Trophoblast cell (in vitro differentiated cells and primary cell): ENCODE results near the gene RICTOR.

Source experiments
- DNase-seq, 2 donors: peaks; one replicate each; pipeline ENCODE4 v3.0.0-alpha.2; 2016
- H2AFZ ChIP-seq: 2 replicates; pipeline ENCODE4 v1.6.1; 2013; ENCODE audit warnings: low read length, moderate library complexity, mild to moderate bottlenecking; ENCODE audit not compliant: insufficient read depth, poor library complexity
- H2AK5ac ChIP-seq: 2 replicates; pipeline ENCODE4 v1.6.1; 2013; ENCODE audit warnings: mild to moderate bottlenecking, low read length
- H2BK120ac ChIP-seq: 2 replicates; pipeline ENCODE4 v1.6.1; 2013; ENCODE audit warnings: low read length, mild to moderate bottlenecking, moderate library complexity; ENCODE audit not compliant: insufficient read depth, poor library complexity
- H2BK12ac ChIP-seq: 2 replicates; pipeline ENCODE4 v1.6.1; 2013; ENCODE audit warnings: mild to moderate bottlenecking, low read length, moderate library complexity
- H2BK5ac ChIP-seq: 2 replicates; pipeline ENCODE4 v1.6.1; 2013; ENCODE audit warnings: low read length, low read depth, moderate library complexity, mild to moderate bottlenecking; ENCODE audit not compliant: poor library complexity
- H3K14ac ChIP-seq: 2 replicates; pipeline ENCODE4 v1.6.1; 2013; ENCODE audit warnings: mild to moderate bottlenecking, low read length
- H3K18ac ChIP-seq: 2 replicates; pipeline ENCODE4 v1.6.1; 2013; ENCODE audit warnings: mild to moderate bottlenecking, low read length
- H3K23ac ChIP-seq: 2 replicates; pipeline ENCODE4 v1.6.1; 2013; ENCODE audit warnings: low read length
- H3K27ac ChIP-seq: 2 replicates; pipeline ENCODE4 v1.5.1; 2013; ENCODE audit warnings: low read depth, mild to moderate bottlenecking, inconsistent platforms, low read length, moderate library complexity
- H3K27me3 ChIP-seq: 2 replicates; pipeline ENCODE4 v1.6.1; 2013; ENCODE audit warnings: inconsistent platforms, mild to moderate bottlenecking, low read length, moderate library complexity; ENCODE audit not compliant: insufficient read depth
- H3K36me3 ChIP-seq, 2 experiments: 1 replicate in 1 of 2; 2 replicates in 1 of 2; pipeline ENCODE4 v1.6.1; 2013; ENCODE audit warnings: low read length in 2 of 2, mild to moderate bottlenecking in 2 of 2, moderate library complexity in 1 of 2; ENCODE audit not compliant: insufficient read depth in 2 of 2, control insufficient read depth in 1 of 2
- H3K4ac ChIP-seq: 2 replicates; pipeline ENCODE4 v1.6.1; 2013; ENCODE audit warnings: low read depth, mild to moderate bottlenecking, low read length, moderate library complexity
- H3K4me1 ChIP-seq, 2 experiments: 1 replicate in 1 of 2; 2 replicates in 1 of 2; pipeline ENCODE4 v1.6.1; 2013; ENCODE audit warnings: low read length in 2 of 2, mild to moderate bottlenecking in 2 of 2, moderate library complexity in 1 of 2; ENCODE audit not compliant: insufficient read depth in 2 of 2, control insufficient read depth in 1 of 2
- H3K4me2 ChIP-seq: 2 replicates; pipeline ENCODE4 v1.6.1; 2013; ENCODE audit warnings: inconsistent platforms, mild to moderate bottlenecking, low read length, moderate library complexity
- H3K4me3 ChIP-seq: 2 replicates; pipeline ENCODE4 v1.5.1; 2013; ENCODE audit warnings: mild to moderate bottlenecking, low read depth, low read length, inconsistent platforms
- H3K79me1 ChIP-seq: one replicate; pipeline ENCODE4 v1.6.1; 2013; ENCODE audit warnings: low read length
- H3K79me2 ChIP-seq: 2 replicates; pipeline ENCODE4 v1.6.1; 2013; ENCODE audit warnings: low read length, mild to moderate bottlenecking; ENCODE audit not compliant: control insufficient read depth, insufficient read depth, poor library complexity
- H3K9ac ChIP-seq: 2 replicates; pipeline ENCODE4 v1.6.1; 2013; ENCODE audit warnings: mild to moderate bottlenecking, low read length
- H3K9me3 ChIP-seq: 2 replicates; pipeline ENCODE4 v1.6.1; 2013; ENCODE audit warnings: low read depth, mild to moderate bottlenecking, control low read depth, inconsistent platforms, low read length; ENCODE audit not compliant: insufficient read depth
- H4K12ac ChIP-seq: 2 replicates; pipeline ENCODE4 v1.6.1; 2013; ENCODE audit warnings: low read depth, mild to moderate bottlenecking, low read length, moderate library complexity
- H4K8ac ChIP-seq: 2 replicates; pipeline ENCODE4 v1.6.1; 2013; ENCODE audit warnings: low read depth, mild to moderate bottlenecking, low read length, moderate library complexity
- H4K91ac ChIP-seq: one replicate; pipeline ENCODE4 v1.6.1; 2013; ENCODE audit warnings: low read depth, mild to moderate bottlenecking, low read length, moderate library complexity
- WGBS: extraction: QIAGEN DNeasy Blood & Tissue Kit; methylation state at CpG from one replicate; pipeline ENCODE4 v1.1.7; 2013; ENCODE audit warnings: missing lambda C conversion rate; ENCODE audit not compliant: insufficient read length, insufficient coverage; ENCODE audit errors: extremely low coverage; 5-methylcytosine and 5-hydroxymethylcytosine counted together

Gene RICTOR

GRCh38 chr5:39109606-39110005 is 35.4 kb upstream of the RICTOR start:
- no peak overlapping the region for H4K12ac ChIP-seq
- H4K91ac ChIP-seq, result no peak overlapping the region
- no peak overlapping the region for H2AFZ ChIP-seq
- no peaks in the 10 kb centered on the region for H3K9me3 ChIP-seq
- H4K8ac ChIP-seq, result no peak overlapping the region
- H3K27ac ChIP-seq, result no peak overlapping the region
- no CpG with 5 or more reads among the region's 2 CpGs for WGBS
- DNase-seq, result no peak
- no peak overlapping the region for H3K4ac ChIP-seq
- H3K4me2 ChIP-seq, result no peak overlapping the region
- H3K79me1 ChIP-seq, result peaks cover 2% of the 10 kb centered on the region
- H2BK12ac ChIP-seq, result no peak overlapping the region
- no peak overlapping the region for H3K18ac ChIP-seq
- no peak overlapping the region for H2BK5ac ChIP-seq
- H3K27me3 ChIP-seq, result no peaks in the 10 kb centered on the region
- no peaks in the 10 kb centered on the region for H3K79me2 ChIP-seq
- no peak overlapping the region for H3K4me3 ChIP-seq
- H3K9ac ChIP-seq, result no peak overlapping the region
- no peaks in the 10 kb centered on the region for H3K36me3 ChIP-seq
- H2AK5ac ChIP-seq, result no peak overlapping the region
- no peak overlapping the region for H3K23ac ChIP-seq
- H3K14ac ChIP-seq, result no peak overlapping the region
- no peaks in the 10 kb centered on the region for H3K4me1 ChIP-seq
- no peak overlapping the region for H2BK120ac ChIP-seq

- H3K27ac ChIP-seq, result no peak overlapping the region
- no peak overlapping the region for H4K91ac ChIP-seq
- H3K4me1 ChIP-seq, result peaks cover 2 to 3% of the 10 kb centered on the region in 2 experiments
- H3K36me3 ChIP-seq, result no peaks in the 10 kb centered on the region
- no peak overlapping the region for H4K12ac ChIP-seq
- H2AFZ ChIP-seq, result no peak overlapping the region
- DNase-seq, result no peak
- no peak overlapping the region for H3K4me3 ChIP-seq
- peaks cover 3% of the 10 kb centered on the region for H3K79me1 ChIP-seq
- H3K18ac ChIP-seq, result no peak overlapping the region
- H2BK120ac ChIP-seq, result no peak overlapping the region
- H3K4ac ChIP-seq, result no peak overlapping the region
- H2BK5ac ChIP-seq, result no peak overlapping the region
- no peaks in the 10 kb centered on the region for H3K27me3 ChIP-seq
- no peak overlapping the region for H4K8ac ChIP-seq
- H3K14ac ChIP-seq, result no peak overlapping the region
- H3K4me2 ChIP-seq, result no peak overlapping the region
- no peak overlapping the region for H3K9ac ChIP-seq
- no peaks in the 10 kb centered on the region for H3K79me2 ChIP-seq
- no peak overlapping the region for H3K23ac ChIP-seq
- no peak overlapping the region for H2BK12ac ChIP-seq
- no peak overlapping the region for H2AK5ac ChIP-seq
- WGBS, result no CpG with 5 or more reads among the region's 3 CpGs
- no peaks in the 10 kb centered on the region for H3K9me3 ChIP-seq
Measured at GRCh38 chr5:39108987-39109386, 34.8 kb upstream of the RICTOR start.

GRCh38 chr5:39107350-39107749 is 33.2 kb upstream of the RICTOR start:
- Histone ChIP-seq H2BK5ac (no peak overlapping the region), H3K4me2 (no peak overlapping the region), H3K36me3 (no peaks in the 10 kb centered on the region), H4K8ac (no peak overlapping the region), H2AFZ (no peak overlapping the region), H3K79me2 (no peaks in the 10 kb centered on the region), H3K9me3 (no peaks in the 10 kb centered on the region), H3K27ac (no peak overlapping the region), H2BK12ac (no peak overlapping the region), H4K12ac (no peak overlapping the region), H2AK5ac (no peak overlapping the region), H3K4me1 (peaks cover 3 to 5% of the 10 kb centered on the region in 2 experiments), H3K4ac (no peak overlapping the region), H3K9ac (no peak overlapping the region), H3K18ac (no peak overlapping the region), H3K14ac (no peak overlapping the region), H3K79me1 (peaks cover 4% of the 10 kb centered on the region), H2BK120ac (no peak overlapping the region), H3K27me3 (no peaks in the 10 kb centered on the region), H3K23ac (no peak overlapping the region), H3K4me3 (no peak overlapping the region), H4K91ac (no peak overlapping the region)
- no peak for DNase-seq

GRCh38 chr5:39106322-39106721 is 32.1 kb upstream of the RICTOR start:
- H3K79me1 ChIP-seq, result peaks cover 6% of the 10 kb centered on the region
- H3K36me3 ChIP-seq, result no peaks in the 10 kb centered on the region
- H3K9ac ChIP-seq, result no peak overlapping the region
- no peak overlapping the region for H3K18ac ChIP-seq
- no peak overlapping the region for H2BK120ac ChIP-seq
- no peak overlapping the region for H3K4me3 ChIP-seq
- no peak overlapping the region for H3K14ac ChIP-seq
- no peak overlapping the region for H3K23ac ChIP-seq
- no peak overlapping the region for H4K8ac ChIP-seq
- H3K27ac ChIP-seq, result no peak overlapping the region
- no peak overlapping the region for H3K4me2 ChIP-seq
- no peak overlapping the region for H3K4ac ChIP-seq
- peak in 1 of 2 donors; percentile 41 for DNase-seq
- H3K9me3 ChIP-seq, result no peaks in the 10 kb centered on the region
- no peak overlapping the region for H2BK12ac ChIP-seq
- H3K27me3 ChIP-seq, result no peaks in the 10 kb centered on the region
- peaks cover 2% of the 10 kb centered on the region for H3K79me2 ChIP-seq
- no peak overlapping the region for H2BK5ac ChIP-seq
- no peak overlapping the region for H2AK5ac ChIP-seq
- H4K91ac ChIP-seq, result no peak overlapping the region
- no peak overlapping the region for H4K12ac ChIP-seq
- no peak overlapping the region for H2AFZ ChIP-seq
- no CpG with 5 or more reads among the region's 1 CpG for WGBS
- peaks cover 11% of the 10 kb centered on the region in 2 experiments for H3K4me1 ChIP-seq
